Ovary (tissue), 9 donors: ENCODE measurements around the gene GLA. TPM values are rescaled to one million over a fixed set of nuclear protein-coding genes. Genes with fewer than 3 reads are reported as not detected.

Source experiments
- DNase-seq, 5 donors: peaks; one replicate each; pipeline ENCODE4 v3.0.0-alpha.2; 2019 to 2020
- H3K27ac ChIP-seq, 2 donors: fragments of 200-600 bp; one replicate each; pipeline versions ENCODE4 v1.5.1 to v1.8.0; 2019 to 2022
- H3K27me3 ChIP-seq: fragments of 200-600 bp; one replicate; pipeline ENCODE4 v1.8.0; 2022
- H3K36me3 ChIP-seq: fragments of 200-600 bp; sonication (generic); one replicate; pipeline ENCODE4 v1.5.1; 2019
- H3K4me1 ChIP-seq: one replicate; pipeline ENCODE4 v1.8.1; 2013; ENCODE audit warnings: mild to moderate bottlenecking, moderate library complexity; ENCODE audit not compliant: insufficient read depth
- H3K4me3 ChIP-seq: fragments of 200-600 bp; sonication (generic); one replicate; pipeline ENCODE4 v1.5.1; 2017
- H3K9me3 ChIP-seq, 2 donors: fragments of 200-600 bp in 1 of 2; sonication (generic) in 1 of 2; one replicate each; pipeline versions ENCODE4 v1.5.1 to v1.8.1; 2013 to 2019; ENCODE audit warnings: mild to moderate bottlenecking in 1 of 2, moderate library complexity in 1 of 2
- CTCF ChIP-seq, 3 donors: fragments of 450-650 bp in 2 of 3; fragments of 200-600 bp in 1 of 3; IDR thresholded peaks; one replicate each; pipeline versions ENCODE4 v1.5.1 to v1.8.0; 2016 to 2022; ENCODE audit warnings: antibody characterized with exemption in 3 of 3, mild to moderate bottlenecking in 1 of 3
- EP300 ChIP-seq: sonication (generic); formaldehyde crosslinking; IDR thresholded peaks from one replicate; pipeline ENCODE4 v1.6.1; 2017; ENCODE audit warnings: antibody characterized with exemption
- POLR2A ChIP-seq: fragments of 450-650 bp; IDR thresholded peaks from one replicate; pipeline ENCODE4 v1.6.1; 2017; ENCODE audit warnings: antibody characterized with exemption, mild to moderate bottlenecking, moderate library complexity
- WGBS, 3 donors: extraction: QIAGEN DNeasy Blood & Tissue Kit in 1 of 3; methylation state at CpG; one replicate each; pipeline versions ENCODE4 v1.1.5 to v1.1.7; 2013 to 2017; 5-methylcytosine and 5-hydroxymethylcytosine counted together
- intact Hi-C, 4 donors: fragments of 100-400 bp; cut with DNase I; formaldehyde crosslinking; loops; one replicate each; pipeline versions ENCODE4 v1.11.0 to v1.15.1; 2022 to 2023
- polyA plus RNA-seq, 2 donors: library from polyadenylated mRNA; stranded (reverse); fragments of 200-250 nt in 1 of 2; fragments of 350-450 nt in 1 of 2; fragmentation: Illumina TruSeq in 1 of 2; extraction: RNeasy Lipid Tissue Mini Kit (QIAGEN cat#74804) in 1 of 2; gene quantifications; one replicate each; pipeline ENCODE4 v1.2.3, GENCODE V29; 2013 to 2014
- total RNA-seq, 7 donors: library from RNA; depleted of rRNA in 2 of 7; stranded (reverse); fragments of >200 nt in 2 of 7; fragmentation: NEBNext Ultra II Directional in 3 of 7; extraction: Animal tissue kit (Norgen Biotek cat#: 25700) in 3 of 7; gene quantifications; one replicate each; pipeline versions ENCODE4 v1.1.0 to v1.2.4, GENCODE V29; 2016 to 2023
- donor health status: DM: no; HTN: no; CAD: no; lungs with moderate emphysema.
- donor health status: DM: no; HTN: no; CAD: no.
- donor health status: Bipolar disorder and iron deficiency.
- donor health status: DM: yes; HTN: yes; CAD: no.
- donor health status: DM: no; HTN: no; CAD: no.
- donor health status: DM: yes; HTN: yes; CAD: no.

The GLA gene
- total and polyA plus RNA-seq, 9 donors: 10.1 to 29.9 (median 17.0) TPM

DNA sequence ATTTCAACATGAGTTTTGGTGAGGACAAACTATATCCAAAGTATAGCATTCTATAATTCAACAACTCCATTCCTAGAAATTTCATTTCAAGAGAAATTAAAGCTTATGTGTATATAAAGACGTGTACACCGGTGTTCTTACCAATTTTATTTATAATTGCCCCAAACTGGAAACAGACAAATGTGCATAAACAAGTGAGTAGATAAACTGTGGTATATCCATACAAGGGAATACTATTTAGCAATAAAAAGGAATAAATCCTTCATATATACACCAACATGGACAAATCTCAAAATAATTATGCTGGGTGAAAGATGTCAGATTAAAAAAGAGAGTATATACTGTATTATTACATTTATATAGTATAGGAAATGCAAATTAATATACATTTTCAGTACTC lies 20.2 kb upstream of the GLA start:
- Histone ChIP-seq H3K27me3 (no peaks in the 10 kb centered on the region), H3K9me3 (no peaks in the 10 kb centered on the region), H3K4me3 (no peak overlapping the region), H3K4me1 (no peaks in the 10 kb centered on the region), H3K27ac (no peak overlapping the region), H3K36me3 (no peaks in the 10 kb centered on the region)
- intact Hi-C loops: no loop called here
- WGBS, 3 donors: 87 to 94% (median 90%) methylated on average over 2 of the region's 2 CpGs
- no peak for TF ChIP-seq CTCF (IDR thresholded peaks at IDR 0.05)
- no peak for TF ChIP-seq POLR2A
- no peak for TF ChIP-seq EP300
- no peak for DNase-seq

- WGBS, 3 donors: 49 to 67% (median 66%) methylated on average over 2 of the region's 2 CpGs
- peaks cover 4% of the 10 kb centered on the region for H3K4me1 ChIP-seq
- no peak for DNase-seq
- no peaks in the 10 kb centered on the region for H3K27me3 ChIP-seq
- no peak for TF ChIP-seq EP300
- TF ChIP-seq CTCF (IDR thresholded peaks at IDR 0.05): no peak
- TF ChIP-seq POLR2A: no peak
- H3K9me3 ChIP-seq: no peaks in the 10 kb centered on the region
- H3K36me3 ChIP-seq: no peaks in the 10 kb centered on the region
- H3K27ac ChIP-seq: peak overlapping the region in 1 of 2 donors; percentile 93
- intact Hi-C loops: loop anchor here in 1 of 4 donors (5.0 to 10.0 kb wide), 2 partner anchors 65 to 378 kb away; partner anchors contain the start of gene ARMCX4
- no peak overlapping the region for H3K4me3 ChIP-seq
Observed at GRCh38 chrX:101419489-101419888, 11.8 kb upstream of the GLA start.

- Histone ChIP-seq H3K36me3 (no peaks in the 10 kb centered on the region), H3K4me1 (peaks cover 4% of the 10 kb centered on the region), H3K27ac (peak overlapping the region; percentile 93 to 94), H3K9me3 (no peaks in the 10 kb centered on the region), H3K4me3 (peak overlapping the region; percentile 55), H3K27me3 (no peaks in the 10 kb centered on the region)
- DNase-seq: peak; percentile 58 to 77 (median 68)
- intact Hi-C loops: loop anchor here in 1 of 4 donors (5.0 to 10.0 kb wide), 2 partner anchors 67 to 379 kb away; partner anchors contain the start of gene ARMCX4
- WGBS, 3 donors: 19 to 33% (median 30%) methylated on average over 52 to 56 of the region's 56 CpGs
- TF ChIP-seq EP300: no peak
- no peak for TF ChIP-seq POLR2A
- no peak for TF ChIP-seq CTCF (IDR thresholded peaks at IDR 0.05)
Observed at GRCh38 chrX:101417981-101418841, 10.5 kb upstream of the GLA start.

- peak overlapping the region in 1 of 2 donors; percentile 93 for H3K27ac ChIP-seq
Observed at GRCh38 chrX:101417190-101417589, 9.5 kb upstream of the GLA start.

More at GRCh38 chrX:101417190-101417589, 9.5 kb upstream of the GLA start:
- Histone ChIP-seq H3K36me3 (no peaks in the 10 kb centered on the region), H3K9me3 (no peaks in the 10 kb centered on the region), H3K27me3 (no peaks in the 10 kb centered on the region), H3K4me3 (no peak overlapping the region), H3K4me1 (peaks cover 4% of the 10 kb centered on the region)
- DNase-seq: no peak
- intact Hi-C loops: loop anchor here in 1 of 4 donors (5.0 to 10.0 kb wide), 2 partner anchors 68 to 380 kb away; partner anchors contain the start of gene ARMCX4
- 56 to 59% (median 56%) methylated on average over 4 of the region's 4 CpGs for WGBS, 3 donors
- TF ChIP-seq POLR2A (no peak), EP300 (no peak), CTCF (IDR thresholded peaks at IDR 0.05) (no peak)
